GM21526 (cell line): ENCODE results near the gene AMER3.

ENCODE experiments used
- ATAC-seq: cut with Tn5 transposase; IDR thresholded peaks from one replicate; pipeline ENCODE4 v1.9.1; 2021; ENCODE audit warnings: moderate library complexity; ENCODE audit not compliant: unreplicated experiment, low FRiP score

AMER3 gene

DNA sequence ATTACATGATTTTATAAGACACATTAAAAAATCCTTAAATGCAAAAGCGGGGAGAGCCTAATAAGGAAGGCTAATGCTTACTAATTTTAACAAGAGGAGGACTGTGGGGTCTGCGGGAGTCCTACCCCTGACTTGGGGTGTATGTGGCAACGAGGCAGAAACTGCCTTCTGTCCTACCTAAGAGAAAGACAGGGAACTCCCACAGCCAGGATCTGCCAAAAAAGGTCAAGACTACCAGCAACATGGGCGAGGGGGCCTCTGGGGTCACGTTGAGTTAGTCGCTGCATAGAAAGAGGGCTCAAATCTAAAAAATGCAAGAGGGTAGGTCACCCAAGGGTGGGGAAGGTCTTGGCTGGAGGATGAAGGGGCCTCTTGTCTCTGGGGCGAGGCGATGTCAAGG, 529 bp upstream of the AMER3 start:
- no peak for ATAC-seq

DNA sequence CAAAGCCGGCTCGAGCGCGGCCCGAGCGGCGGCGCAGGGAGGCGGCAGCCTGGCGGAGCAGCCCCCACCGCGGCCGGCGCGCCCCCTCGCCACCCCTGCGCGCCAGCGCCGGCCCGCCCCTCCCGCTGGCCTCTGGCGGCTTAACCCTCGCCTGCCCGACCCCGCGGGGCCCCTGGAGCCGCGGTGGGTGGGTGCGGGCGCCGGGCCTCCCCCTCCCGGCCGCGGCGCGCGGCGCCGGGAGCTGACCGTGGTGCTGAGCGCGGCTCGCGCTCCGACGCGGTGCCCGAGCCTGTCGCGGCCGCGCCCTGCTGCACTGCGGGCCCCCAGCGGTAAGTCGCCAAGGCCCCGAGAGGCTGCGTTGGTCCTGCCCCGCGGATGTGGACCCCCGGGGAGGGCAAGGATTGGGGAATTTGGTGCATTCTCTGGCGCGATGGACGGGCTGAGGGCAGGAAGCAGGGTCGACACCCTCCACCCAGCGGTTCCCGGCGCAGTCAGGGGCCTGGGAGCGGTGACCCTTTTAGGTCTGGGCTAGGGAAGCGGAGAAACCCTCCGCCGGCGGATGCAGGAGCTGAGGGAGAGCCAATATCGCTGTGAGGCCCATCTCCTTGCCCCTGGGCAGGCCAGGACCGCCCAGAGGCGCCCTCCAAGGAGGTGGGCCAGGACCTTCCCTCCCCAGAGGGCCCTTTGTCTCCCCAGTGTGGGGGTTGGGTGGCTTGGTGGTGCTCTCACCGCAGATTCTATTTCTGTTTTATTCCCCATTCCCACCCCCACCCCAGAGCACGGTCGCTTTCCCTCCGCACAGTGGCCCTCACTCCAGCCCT, 923 bp downstream of the AMER3 start:
- ATAC-seq: no peak

GRCh38 chr2:130756874-130757668, 1.7 kb downstream of the AMER3 start:
- ATAC-seq: no peak

DNA sequence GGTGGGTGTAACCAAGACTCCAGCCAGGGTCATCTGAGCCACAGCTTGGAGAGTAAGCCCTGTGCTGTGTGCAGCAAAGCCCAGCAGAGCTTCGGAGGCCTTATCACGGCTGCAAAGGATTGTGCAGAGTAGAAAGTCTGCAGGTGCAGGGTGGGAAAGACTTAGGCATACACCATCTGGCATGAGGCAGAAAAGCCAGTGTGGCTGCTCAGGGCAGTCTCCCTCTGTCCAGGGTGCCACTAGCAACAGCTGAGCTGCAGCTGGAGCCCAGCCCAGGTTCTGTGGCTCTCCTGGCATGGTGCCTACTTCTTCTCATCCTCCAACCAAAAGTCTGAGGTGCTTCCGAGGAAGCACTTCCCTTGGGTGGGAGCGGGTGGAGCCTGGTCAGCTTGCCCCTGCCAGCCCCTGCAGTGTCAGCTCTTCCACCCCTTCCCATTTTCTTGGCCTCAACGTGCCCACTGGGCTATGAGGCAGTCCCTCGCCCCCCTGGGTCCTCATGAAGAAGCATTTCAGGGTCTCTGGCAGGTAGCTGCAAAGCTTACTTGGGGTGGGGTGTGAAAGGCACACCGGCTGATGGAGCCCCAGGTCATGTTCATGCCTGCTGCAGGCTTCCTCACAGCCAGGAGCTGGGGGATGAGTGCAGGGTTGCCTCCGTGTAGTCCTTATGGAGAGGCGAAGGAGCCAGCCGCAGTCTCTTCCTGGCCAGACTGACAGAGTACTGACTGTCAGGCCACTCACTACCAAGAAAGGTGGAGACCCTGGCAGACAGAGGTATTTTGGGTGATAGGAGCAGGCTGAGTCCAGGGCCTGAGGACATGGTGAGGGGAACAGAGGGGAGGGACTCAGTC, 4.8 kb downstream of the AMER3 start:
- ATAC-seq: no peak

DNA sequence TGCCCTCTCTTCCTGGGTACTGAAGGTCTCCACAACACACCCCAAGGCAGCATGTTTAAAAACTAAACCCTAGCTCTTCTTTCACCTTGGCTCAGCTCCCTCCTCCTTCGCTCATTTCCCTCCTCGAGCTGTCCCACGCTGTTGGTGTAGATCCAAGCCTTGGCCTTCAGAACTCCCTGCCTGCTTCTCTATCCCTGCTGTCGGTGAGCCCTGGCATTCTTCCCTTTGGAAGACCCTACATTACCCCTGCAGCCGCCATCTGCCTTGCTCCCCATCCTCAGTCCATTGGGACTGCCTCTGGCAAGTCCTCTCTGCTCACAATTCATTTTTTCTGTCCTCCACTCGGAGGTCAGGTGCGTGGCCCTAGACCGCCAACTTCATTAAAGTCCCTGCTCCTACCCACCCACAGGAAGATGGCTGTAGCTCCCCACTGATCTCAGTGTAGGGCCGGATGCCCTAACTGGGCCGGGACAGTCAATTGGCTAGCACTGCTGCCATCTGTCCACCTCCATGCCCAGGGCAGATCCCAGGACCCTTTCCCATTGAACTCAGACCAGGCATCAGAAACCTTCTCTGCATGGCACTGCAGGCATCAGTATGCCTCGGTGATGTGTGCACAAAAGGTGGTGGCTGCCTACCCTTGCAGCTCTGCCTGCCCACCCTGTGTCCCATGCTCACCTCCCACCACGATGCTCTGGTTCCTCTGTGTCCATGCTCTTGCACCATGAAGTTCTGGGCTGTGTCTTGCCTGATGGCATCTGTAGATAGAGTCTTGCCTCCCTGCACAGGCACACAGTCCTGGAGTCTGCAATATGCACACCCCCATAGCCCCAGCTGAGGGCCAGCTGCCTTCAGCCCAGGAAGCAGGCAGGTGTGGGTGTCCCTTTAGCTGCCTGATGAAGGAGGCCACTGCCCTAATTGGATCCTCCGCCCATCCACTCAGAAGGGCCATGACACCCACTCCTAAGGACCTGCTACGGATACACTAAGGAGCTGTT, 5.7 kb downstream of the AMER3 start:
- ATAC-seq: no peak

DNA sequence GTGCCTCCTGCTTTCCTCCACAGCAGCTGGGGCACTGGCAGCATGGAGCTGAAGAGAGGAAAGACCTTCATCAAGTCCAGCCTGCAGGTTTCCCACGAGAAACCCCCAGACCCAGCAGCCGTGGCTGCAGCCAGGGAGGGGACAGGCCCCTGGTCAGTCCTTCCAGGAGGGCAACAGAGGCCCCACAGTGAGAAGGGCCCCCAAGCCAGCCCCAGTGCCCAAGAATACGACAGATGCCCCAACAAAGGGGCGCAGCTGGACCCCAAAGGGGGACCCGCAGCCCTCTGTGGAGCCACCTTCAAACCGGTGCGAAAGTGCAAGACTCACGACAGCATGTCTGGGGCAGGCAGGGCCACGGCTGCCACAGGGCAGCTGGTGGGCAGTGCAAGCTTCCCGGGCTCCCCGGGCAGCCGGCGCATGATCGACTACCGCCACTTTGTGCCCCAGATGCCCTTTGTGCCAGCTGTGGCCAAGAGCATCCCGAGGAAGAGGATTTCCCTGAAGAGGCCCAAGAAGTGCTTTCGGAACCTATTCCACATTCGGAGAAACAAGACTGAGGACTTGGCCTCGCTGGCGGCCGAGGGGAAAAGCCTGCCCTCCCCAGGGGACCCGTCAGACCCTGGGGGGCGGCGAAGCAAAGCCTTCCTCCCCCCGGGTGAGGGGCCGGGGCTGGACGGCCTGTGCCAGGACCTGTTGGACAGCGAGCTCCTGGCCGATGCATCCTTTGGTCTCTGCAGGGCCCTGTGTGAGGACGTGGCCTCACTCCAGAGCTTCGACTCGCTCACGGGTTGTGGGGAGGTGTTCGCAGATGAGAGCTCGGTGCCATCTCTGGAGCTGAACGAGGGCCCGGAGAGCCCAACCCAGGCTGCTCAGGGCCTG, 6.9 kb downstream of the AMER3 start:
- no peak for ATAC-seq

GRCh38 chr2:130762910-130763385, 7.6 kb downstream of the AMER3 start:
- no peak for ATAC-seq

DNA sequence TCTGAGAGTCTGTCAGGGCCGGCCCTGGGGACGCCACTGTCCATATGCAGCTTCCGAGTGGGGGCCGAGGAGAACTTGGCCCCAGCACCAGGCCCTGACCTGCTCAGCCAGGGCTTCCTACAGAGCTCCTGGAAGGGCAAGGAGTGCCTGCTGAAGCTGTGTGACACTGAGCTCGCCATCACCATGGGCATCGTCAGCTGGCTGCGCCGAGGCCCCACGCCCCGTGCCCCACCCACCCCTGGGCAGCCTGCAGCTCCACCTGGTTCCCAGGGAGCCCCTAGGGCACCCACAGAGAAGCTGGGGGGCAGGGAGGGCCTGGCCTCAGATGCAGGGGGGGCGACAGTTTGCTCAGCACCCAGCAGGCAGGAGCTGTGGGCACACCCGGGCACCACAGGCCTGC, 8.1 kb downstream of the AMER3 start:
- ATAC-seq: no peak

- ATAC-seq: no peak
Measured at GRCh38 chr2:130764035-130764820, 8.9 kb downstream of the AMER3 start.

DNA sequence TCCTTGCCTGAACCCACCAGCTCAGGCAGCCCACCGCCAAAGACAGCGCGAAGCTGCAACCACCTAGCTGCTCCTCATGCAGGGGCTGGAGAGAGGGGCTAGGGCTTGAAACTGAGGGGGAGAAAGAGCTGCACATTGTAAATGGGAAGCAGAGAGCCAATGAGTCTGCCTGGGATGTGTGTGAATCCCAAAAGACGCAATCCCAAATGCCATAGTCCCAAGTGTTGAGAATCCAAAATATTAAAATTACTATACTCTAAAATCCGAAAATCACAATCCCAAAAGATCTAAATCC, 9.4 kb downstream of the AMER3 start:
- no peak for ATAC-seq

- ATAC-seq: no peak
Measured at GRCh38 chr2:130765464-130765863, 10.1 kb downstream of the AMER3 start.

GRCh38 chr2:130766037-130766436, 10.7 kb downstream of the AMER3 start:
- no peak for ATAC-seq

DNA sequence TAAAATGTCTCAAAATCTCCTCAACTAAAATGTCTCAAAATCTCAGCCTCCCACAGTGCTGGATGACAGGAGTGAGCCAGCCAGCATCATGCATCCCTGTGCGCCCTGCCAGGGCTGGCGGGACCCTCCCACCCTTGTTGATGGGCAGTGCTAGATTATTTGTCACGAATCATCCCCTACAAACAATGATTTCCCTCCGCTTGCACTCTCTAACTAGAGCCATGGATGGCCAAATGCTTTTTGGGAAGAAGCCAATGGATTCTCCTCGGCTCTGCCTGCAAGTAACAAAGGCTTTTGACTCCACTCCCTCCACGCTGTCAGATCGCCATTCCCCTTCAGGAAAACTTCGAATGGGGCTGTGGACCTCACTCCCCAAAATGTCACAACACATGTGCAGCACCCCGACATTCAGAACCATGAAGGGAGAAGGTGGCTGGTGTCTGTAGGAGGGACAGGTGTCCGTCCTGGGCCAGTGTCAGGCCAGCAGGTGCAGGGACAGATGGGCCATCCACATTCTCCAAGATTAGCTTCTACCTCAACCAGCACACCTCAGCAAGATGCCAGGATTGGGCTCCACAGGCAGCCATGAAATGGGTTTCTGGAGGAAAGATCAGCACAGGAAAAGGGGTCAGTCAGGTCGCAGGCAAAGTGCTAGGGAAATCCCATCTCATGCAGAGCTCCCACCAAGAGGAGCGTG, 11.5 kb downstream of the AMER3 start:
- ATAC-seq: no peak

DNA sequence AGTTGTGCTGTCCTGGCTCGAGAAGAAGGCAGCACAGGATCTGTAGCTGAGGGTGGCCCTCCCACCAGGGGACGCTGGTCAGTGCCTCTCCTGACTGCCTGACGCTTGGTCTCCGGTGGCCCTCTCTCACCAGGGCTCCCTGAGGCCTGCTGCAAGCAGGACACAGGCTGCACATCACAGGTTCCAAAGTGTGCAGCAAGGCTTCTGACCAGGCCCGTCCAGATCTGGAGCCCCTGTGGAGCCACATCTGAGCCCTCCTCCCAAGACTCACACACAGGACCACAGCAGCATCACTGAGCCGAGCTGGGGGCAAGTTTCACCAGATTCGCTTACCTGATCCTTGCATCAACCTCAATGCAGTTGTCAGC, 12.1 kb downstream of the AMER3 start:
- ATAC-seq: no peak

- no peak for ATAC-seq
Measured at GRCh38 chr2:130768191-130768855, 13.0 kb downstream of the AMER3 start.

DNA sequence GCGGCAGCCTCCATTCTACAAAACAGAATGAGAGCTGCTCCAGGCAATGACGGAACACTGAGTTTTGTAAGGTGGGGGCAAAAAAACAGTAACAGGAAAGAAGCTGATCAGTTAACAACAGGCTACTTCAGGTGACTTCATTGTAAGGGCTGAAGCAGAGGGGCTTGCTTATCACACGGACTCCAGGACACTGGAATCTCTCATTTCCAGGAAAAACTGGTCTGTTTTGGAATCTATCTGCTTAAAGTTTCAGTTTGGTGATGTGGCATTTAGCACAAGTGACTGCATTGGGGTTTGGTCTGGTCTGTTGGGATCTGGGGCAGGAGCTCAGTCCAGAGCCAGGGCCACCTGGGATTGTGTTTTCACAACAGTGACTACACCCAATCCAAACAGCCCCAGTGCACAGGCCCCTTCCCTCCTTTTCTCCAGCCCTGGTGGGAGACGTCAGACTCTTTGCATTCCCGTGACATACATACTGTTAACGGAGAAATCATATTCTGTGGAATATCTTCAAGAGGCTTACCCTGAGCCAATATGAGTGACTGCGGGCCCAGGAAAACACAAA, 14.1 kb downstream of the AMER3 start:
- ATAC-seq: no peak

- ATAC-seq: no peak
Measured at GRCh38 chr2:130776550-130776949, 21.2 kb downstream of the AMER3 start.
